Cardiac septum (tissue), 1 donor: Measurements from ENCODE around the gene GDF2. TPM values are rescaled to one million over a fixed set of nuclear protein-coding genes. Genes with fewer than 3 reads are reported as not detected.
A peak's percentile ranks its signal among the peaks of the same experiment; 100 is the strongest.

Experiments
- DNase-seq: peaks from one replicate; pipeline ENCODE4 v3.0.0-alpha.2; 2020; ENCODE audit warnings: low spot score
- intact Hi-C: fragments of 100-400 bp; cut with DNase I; formaldehyde crosslinking; loops from one replicate; pipeline ENCODE4 v1.14.0; 2022
- total RNA-seq: library from RNA; stranded (reverse); fragmentation: NEBNext Ultra II Directional; extraction: Animal tissue kit (Norgen Biotek cat#: 25700); gene quantifications from one replicate; pipeline ENCODE4 v1.2.1, GENCODE V29; 2021
- donor health status: DM: no; HTN: no; CAD: no.

The GDF2 gene
- total RNA-seq, 1 donor from 2014 or later, result not detected

DNA sequence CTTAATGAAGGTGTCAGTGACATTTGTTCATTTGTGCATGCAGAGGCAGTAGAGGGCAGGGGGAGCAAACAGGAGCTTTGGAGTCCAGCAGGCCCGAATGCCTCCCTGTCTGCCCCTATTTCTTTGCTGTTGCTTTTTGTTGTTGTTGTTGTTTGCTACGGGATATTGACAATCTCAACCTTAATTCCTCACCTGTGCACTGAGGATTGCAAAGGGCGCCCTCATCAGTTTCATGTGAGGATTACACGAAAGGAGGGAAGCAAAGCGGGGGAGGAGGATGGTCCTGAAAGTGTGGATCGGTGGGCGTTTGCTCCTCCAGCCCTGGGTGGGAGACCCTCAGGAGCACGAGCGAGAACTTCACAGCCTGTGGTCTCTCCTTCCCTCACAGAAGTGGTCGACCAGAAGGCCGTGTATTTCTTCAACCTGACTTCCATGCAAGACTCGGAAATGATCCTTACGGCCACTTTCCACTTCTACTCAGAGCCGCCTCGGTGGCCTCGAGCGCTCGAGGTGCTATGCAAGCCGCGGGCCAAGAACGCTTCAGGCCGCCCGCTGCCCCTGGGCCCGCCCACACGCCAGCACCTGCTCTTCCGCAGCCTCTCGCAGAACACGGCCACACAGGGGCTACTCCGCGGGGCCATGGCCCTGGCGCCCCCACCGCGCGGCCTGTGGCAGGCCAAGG lies 12.7 kb upstream of the GDF2 start:
- no peak for DNase-seq
- intact Hi-C loops, result loop anchor here (5.0 to 10.0 kb wide), 2 partner anchors 285 to 317 kb away; no protein-coding TSS in a partner anchor

DNA sequence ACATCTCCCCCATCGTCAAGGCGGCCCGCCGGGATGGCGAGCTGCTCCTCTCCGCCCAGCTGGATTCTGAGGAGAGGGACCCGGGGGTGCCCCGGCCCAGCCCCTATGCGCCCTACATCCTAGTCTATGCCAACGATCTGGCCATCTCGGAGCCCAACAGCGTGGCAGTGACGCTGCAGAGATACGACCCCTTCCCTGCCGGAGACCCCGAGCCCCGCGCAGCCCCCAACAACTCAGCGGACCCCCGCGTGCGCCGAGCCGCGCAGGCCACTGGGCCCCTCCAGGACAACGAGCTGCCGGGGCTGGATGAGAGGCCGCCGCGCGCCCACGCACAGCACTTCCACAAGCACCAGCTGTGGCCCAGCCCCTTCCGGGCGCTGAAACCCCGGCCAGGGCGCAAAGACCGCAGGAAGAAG lies 12.2 kb upstream of the GDF2 start:
- intact Hi-C loops, result loop anchor here (5.0 to 10.0 kb wide), 2 partner anchors 285 to 318 kb away; no protein-coding TSS in a partner anchor
- no peak for DNase-seq

DNA sequence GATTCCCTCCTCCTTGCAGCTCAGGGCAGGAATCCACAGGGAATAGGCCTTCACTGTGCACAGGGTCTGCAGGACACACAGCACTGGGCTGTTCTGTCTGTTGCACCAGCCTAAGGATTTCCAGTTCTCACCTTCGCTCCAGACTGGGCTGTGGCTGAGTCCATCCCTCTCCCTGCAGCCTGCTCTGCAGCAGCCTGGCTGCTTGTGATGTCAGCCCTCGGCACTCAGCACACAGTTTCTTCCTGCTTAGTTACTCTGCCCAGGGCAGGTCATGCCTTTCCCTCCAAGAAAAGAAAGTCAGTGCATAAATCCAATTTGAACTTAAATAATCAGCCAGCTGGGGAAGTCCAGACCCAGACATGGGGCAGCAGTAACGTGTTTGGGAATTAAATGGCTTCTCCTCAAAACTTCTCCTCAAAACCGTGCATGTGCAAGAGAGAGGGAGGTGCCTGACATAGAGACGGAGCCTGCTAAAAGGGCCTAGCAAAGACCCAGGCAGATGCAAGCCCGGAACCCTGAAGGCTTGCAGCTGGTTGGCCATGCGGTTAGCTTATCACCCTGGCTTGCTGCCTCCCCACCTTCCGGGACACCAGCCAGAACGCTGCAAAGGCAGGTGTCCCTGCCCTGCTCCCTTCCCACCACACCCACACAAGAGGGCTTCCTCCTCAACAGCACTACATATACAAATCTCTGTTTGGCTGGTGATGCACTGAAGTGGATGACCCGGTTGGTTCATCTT lies 10.9 kb upstream of the GDF2 start:
- no peak for DNase-seq
- intact Hi-C loops, result loop anchor here (5.0 to 10.0 kb wide), 2 partner anchors 287 to 319 kb away; no protein-coding TSS in a partner anchor

DNA sequence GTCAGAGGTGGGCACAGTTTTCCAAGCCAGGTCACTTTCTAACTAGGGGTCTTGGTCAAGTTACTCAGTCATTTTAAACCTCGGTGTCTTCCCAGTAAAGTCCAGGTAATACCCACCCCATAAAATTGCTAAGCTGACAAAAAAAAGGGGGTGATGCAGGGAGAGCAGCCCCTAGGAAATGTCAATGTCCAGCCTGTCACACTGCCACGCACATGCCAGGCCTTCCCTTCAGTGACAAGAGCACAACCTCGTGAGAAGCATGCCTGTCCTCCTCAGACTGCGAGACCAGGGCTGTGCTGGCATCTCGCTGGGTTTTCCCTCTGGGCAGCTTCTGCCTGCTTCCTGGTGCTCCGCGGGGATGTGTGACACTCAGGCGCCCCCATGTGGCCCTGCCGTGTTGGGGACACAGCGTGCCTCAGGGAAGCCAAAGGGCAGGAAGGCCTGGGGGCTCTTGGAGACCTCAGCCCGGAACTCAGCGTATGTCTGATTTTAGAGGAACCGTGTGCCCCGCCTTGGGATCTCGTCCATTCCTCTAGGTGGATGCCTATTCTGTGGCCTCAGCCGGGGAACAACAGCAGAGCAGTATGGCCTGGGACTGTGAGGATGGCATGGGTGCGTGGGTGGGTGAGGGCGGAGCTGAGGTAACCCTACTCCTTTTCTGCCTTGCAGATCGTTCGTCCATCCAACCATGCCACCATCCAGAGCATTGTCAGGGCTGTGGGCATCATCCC lies 10.2 kb upstream of the GDF2 start:
- intact Hi-C loops, result loop anchor here (2.0 to 10.0 kb wide), 3 partner anchors 265 to 320 kb away; no protein-coding TSS in a partner anchor

DNA sequence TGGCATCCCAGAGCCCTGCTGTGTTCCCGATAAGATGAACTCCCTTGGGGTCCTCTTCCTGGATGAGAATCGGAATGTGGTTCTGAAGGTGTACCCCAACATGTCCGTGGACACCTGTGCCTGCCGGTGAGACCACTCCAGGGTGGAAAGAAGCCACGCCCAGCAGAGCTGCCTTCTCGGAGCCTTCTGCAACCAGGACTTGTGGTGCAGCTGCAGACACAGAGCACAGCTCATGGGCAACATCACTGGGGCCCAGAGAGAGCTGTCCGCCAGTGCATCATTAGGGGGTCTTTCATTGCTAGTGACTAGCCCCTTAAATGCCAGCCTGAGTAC lies 9.6 kb upstream of the GDF2 start:
- no peak for DNase-seq
- intact Hi-C loops, result loop anchor here (2.0 to 10.0 kb wide), 3 partner anchors 266 to 320 kb away; no protein-coding TSS in a partner anchor

More for the DNA sequence above, 10.2 kb upstream of the GDF2 start:
- DNase-seq, result peak; percentile 85

DNA sequence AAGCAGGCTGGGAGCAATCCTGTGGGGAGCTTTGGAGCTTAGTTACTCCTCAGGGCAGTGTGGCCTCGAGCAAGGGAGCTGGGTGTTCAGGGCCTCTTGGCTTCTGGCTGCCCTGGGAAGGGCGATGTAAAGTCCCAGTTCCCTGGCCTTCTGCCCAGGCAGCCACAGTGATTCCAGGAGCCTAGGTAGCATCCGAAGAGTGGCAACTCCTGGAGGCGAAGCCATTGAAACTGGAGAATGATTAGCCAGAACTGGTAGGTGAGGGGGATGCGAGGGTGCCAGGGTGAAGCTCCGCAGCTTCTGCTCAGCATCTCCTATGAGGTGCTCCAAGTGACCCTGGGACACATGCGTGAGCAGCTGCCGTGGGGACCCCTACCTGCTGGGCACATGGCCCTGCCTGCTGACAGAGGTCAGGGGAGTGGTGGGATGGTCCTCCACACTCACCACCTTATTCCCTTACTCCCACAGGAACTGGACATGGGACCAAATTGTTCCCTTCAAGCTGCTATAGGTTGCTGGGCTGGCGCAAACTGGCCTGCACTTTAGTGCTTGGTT lies 7.8 kb upstream of the GDF2 start:
- peak; percentile 73 for DNase-seq
- intact Hi-C loops, result loop anchor here (5.0 to 10.0 kb wide), 2 partner anchors 290 to 322 kb away; no protein-coding TSS in a partner anchor

DNA sequence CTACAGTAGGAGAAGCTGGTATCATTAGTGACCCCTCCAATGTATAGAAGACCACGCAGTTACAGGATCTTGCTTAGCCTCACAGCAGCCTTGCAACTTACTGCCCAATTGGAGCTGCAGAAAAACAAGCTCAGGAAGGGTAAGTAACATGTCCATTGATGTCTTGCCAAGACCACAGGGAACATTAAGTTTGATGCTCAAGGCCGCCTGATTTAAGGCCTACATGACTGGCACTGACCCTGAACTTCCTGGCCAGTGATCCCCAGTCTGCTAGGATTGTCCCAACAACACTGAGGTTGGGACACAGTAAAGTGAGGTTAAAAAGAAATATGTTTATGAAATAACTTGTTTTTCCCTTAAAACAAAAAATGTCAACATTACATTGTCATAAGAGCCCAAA lies 6.8 kb upstream of the GDF2 start:
- DNase-seq, result peak; percentile 19

DNA sequence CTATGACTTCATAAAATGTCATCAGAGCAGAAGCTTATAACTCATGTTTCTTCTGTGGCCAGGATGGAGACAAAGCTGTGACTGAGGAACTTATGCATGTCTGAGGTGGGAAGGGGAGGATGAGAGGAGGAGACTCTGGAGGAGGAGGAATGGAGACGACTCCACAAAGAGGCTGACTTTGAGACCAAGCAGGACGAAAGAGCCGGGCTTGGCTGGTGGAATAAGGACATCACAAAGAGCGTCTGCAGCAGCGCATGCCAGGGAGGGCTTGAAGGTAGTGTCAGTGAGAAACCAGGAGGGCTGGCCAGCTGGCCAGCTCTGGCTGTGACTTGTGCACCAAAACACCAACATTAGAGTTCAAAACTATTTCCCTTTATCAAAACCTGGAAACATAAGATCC lies 6.1 kb upstream of the GDF2 start:
- intact Hi-C loops, result loop anchor here (10.0 kb wide), 1 partner anchor 291 kb away; no protein-coding TSS in a partner anchor

More for the DNA sequence above, 6.8 kb upstream of the GDF2 start:
- intact Hi-C loops, result loop anchor here (10.0 kb wide), 1 partner anchor 291 kb away; no protein-coding TSS in a partner anchor

DNA sequence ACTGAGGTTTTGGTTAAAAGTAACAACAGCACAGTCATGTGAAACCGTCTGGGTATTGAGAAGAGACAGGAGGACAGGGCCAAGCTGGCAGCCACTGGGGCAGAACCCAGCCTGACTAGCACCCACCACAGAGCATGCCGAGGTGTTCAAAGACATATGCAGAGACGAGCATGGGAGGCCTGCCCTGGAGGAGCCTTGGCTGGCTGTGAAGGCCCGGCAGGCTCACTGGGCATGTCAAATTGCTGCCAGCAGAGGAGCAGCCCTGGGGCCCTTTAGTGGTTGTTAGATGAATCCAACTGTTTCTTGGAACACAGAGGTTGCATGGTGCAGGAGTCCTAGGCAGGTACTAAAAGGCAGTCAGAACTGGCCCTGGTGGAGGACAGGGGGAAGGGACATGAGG lies 5.0 kb upstream of the GDF2 start:
- intact Hi-C loops, result loop anchor here (10.0 kb wide), 1 partner anchor 292 kb away; no protein-coding TSS in a partner anchor
- DNase-seq, result peak; percentile 67

More for the DNA sequence above, 6.1 kb upstream of the GDF2 start:
- DNase-seq, result peak; percentile 56

DNA sequence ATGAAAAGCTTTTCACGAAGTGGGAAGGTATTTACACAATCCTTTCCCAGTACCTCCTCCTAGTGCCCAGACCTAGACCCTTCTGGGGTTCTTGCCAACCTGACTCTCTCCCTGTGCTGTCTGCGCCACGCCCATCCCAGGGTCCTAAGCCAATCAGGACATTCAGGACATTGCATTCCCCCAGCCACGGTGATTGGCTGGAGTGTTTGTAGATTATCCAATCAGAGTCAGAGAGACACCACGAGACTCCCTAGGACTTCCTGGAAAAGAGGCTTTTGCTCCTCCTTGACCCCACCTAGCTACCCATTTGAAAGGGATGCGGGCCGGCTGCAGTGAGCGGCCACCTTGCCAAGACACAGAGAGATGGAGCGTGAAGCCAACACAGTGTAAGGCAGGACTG lies 3.5 kb upstream of the GDF2 start:
- peak; percentile 49 for DNase-seq
- intact Hi-C loops, result loop anchor here (10.0 kb wide), 1 partner anchor 294 kb away; no protein-coding TSS in a partner anchor

DNA sequence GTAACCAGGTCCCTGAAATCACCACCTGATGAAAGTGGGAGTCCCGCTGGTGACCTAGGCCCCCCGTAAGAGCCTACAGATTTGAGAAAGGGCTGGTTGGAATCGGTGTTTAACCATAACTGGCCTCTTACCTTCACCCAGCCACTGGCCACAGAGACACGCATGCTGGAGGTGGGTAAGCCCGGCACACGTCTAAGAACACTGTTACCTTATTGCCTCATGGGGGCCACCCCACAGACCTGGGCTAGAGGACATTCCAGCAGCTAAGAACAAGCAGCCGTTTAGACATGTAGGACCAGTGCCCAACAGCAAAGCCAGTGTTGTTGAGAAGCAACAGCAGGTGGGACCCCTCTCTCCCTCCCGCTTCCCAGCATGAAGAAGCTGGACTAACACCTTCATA lies 2.5 kb upstream of the GDF2 start:
- peak; percentile 59 for DNase-seq
- intact Hi-C loops, result loop anchor here (10.0 kb wide), 1 partner anchor 295 kb away; no protein-coding TSS in a partner anchor

DNA sequence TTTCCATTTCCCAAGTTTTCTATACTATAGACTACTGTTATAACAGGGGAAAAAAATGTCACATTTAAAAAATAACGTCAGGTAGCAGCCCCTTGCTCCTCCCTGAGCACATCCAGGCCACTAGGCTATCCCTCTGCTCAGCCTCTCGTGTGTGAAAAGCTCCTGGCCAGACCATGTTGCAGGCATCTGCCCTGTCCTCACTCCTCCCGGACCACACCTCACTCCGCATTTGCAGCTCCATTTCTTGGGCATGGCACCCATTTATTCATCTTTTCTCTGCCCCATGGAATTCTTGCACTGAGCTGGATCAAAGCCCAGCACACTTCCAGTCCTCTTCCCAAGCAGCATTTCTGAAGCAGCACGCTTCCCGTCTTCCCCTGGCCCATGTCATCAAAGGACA lies 1.4 kb upstream of the GDF2 start:
- intact Hi-C loops, result no loop called here
- peak; percentile 22 for DNase-seq

DNA sequence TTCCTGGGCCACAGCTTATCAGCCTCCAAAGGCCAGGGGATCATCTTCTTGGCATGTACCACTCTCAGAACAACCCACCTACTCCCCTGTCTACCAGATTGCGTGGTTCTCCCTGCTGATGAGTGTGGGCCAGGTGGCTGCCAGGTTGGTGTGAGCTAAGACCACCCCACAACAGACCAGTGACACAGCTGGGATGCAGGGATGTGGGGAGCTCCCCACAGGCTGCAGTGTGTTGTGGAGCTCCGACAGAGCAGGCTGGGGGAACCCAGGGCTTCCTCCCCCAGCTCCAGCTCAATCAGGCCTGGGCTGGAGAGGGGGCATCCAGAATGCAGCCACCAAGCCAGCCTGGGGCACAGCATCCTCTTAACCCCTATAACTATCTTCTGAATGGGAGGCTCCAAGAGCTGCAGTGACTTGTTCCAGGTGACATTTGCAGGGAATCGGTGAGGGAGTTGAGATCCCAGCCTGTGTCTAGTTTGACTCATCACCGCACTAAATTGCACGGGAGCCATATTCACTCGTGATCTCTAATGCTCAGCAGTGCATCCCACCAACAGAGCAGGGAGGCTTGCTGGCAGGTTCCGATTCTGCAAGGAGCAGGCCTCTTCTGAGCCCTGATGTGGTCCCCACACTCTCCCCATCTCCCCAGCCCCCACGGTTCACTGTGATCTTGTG lies 596 bp upstream of the GDF2 start:
- peak; percentile 54 for DNase-seq

DNA sequence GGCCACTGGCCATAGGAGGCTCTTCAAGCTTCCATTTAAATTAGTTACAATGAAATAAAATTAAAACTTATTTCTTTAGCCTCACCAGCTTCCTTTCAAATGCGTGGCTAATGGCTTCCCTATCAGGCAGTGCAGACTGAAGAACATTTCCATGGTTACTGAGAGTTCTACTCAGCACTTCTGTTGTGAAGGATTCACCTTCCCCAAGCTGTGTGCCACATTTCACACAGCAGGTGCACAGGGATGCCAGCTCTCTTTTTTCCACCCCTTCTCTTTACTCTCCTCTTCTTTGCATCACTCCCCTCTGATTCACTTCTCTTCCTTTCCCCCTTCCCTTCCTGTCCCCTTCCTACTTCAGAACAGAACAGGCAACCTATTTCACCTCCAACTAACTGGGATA lies 833 bp downstream of the GDF2 start:
- intact Hi-C loops, result no loop called here
- DNase-seq, result no peak

More for the DNA sequence above, 596 bp upstream of the GDF2 start:
- intact Hi-C loops, result no loop called here

DNA sequence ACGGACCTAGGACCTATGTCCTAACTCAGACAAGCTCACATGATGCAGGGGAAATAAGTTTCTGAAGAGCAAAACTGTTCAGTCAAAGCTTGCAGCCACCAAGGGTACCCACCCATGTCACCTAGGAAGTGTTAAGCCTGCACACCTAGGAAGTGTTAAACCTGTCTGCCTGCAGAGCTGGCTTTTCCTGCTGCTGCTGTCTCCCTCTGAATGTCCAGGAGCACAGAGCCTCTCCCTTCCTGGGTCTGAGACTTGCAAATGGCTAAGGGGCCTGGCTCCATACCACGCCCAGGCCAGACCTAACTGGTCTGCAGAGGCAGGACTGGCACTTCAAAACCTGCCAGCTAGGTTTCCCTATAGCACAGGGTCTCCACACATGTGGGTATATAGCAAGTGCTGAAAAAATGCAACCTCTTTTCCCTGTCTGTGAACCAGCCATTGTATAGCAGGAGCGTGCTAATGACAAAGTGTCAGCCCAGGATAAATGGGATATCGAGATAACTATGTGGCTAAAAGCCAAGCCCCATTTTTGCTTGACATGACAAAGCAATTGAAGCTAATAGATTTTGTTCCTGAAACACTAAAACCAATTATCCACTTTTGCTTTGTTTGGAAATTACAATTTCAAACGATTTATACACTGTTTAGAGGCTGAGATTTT lies 1.5 kb downstream of the GDF2 start:
- intact Hi-C loops, result no loop called here
- no peak for DNase-seq

DNA sequence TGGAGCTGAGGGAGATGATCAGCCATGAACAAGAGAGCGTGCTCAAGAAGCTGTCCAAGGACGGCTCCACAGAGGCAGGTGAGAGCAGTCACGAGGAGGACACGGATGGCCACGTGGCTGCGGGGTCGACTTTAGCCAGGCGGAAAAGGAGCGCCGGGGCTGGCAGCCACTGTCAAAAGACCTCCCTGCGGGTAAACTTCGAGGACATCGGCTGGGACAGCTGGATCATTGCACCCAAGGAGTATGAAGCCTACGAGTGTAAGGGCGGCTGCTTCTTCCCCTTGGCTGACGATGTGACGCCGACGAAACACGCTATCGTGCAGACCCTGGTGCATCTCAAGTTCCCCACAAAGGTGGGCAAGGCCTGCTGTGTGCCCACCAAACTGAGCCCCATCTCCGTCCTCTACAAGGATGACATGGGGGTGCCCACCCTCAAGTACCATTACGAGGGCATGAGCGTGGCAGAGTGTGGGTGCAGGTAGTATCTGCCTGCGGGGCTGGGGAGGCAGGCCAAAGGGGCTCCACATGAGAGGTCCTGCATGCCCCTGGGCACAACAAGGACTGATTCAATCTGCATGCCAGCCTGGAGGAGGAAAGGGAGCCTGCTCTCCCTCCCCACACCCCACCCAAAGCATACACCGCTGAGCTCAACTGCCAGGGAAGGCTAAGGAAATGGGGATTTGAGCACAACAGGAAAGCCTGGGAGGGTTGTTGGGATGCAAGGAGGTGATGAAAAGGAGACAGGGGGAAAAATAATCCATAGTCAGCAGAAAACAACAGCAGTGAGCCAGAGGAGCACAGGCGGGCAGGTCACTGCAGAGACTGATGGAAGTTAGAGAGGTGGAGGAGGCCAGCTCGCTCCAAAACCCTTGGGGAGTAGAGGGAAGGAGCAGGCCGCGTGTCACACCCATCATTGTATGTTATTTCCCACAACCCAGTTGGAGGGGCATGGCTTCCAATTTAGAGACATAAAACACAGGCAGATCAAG lies 3.3 kb downstream of the GDF2 start:
- intact Hi-C loops, result no loop called here
- DNase-seq, result peak; percentile 71

DNA sequence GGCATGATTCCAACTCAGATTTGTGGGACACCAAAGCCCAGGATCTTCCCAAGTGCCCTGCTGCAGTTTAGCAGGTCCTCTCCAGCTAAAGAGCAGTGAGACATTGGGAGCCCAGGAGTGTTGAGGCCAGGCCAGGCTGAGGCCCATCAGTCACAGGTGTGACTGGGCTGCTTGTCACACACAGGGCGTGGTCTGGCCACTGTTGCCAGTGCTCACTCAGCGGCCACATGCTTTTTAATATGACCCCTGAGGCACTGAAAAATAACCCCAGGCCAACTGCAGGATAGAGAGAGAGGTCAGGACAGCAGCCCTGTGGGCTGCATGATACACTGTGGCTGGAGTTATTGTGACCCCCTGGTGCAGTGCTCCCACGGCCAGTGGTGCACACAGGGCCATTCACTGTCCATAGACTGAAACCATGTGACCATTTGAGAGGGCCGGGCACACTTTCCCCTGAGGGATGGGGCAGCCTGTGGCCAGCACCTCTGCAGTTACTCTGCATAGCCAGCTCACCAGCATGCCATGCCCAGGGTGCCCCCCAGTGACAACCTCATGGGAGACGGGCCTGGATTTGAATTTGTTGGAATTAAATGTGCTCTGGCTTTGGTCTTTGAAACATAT lies 4.2 kb downstream of the GDF2 start:
- intact Hi-C loops, result no loop called here

More for the DNA sequence above, 4.2 kb downstream of the GDF2 start:
- DNase-seq, result peak; percentile 55
